ENCODE data around the gene GRM8.

The GRM8 gene

GRCh38 chr7:126805351-126805750, 447.4 kb downstream of the GRM8 start:
- TF ChIP-seq, protein P1, sequence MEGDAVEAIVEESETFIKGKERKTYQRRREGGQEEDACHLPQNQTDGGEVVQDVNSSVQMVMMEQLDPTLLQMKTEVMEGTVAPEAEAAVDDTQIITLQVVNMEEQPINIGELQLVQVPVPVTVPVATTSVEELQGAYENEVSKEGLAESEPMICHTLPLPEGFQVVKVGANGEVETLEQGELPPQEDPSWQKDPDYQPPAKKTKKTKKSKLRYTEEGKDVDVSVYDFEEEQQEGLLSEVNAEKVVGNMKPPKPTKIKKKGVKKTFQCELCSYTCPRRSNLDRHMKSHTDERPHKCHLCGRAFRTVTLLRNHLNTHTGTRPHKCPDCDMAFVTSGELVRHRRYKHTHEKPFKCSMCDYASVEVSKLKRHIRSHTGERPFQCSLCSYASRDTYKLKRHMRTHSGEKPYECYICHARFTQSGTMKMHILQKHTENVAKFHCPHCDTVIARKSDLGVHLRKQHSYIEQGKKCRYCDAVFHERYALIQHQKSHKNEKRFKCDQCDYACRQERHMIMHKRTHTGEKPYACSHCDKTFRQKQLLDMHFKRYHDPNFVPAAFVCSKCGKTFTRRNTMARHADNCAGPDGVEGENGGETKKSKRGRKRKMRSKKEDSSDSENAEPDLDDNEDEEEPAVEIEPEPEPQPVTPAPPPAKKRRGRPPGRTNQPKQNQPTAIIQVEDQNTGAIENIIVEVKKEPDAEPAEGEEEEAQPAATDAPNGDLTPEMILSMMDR (IDR thresholded peaks at IDR 0.05; ENCODE audit: insufficient read depth, low read depth, low read length, missing control alignments) = no peak
- DNase-seq (ENCODE audit: low read depth) = no peak
- H3K4me3 ChIP-seq (ENCODE audit: low read depth, low read length) = no peak overlapping the region

GRCh38 chr7:126804604-126805003, 448.1 kb downstream of the GRM8 start:
- no peak for DNase-seq (ENCODE audit: low read depth)
- no peak overlapping the region for H3K4me3 ChIP-seq (ENCODE audit: low read depth, low read length)
- TF ChIP-seq, protein P1 (IDR thresholded peaks at IDR 0.05; ENCODE audit: insufficient read depth, low read depth, low read length, missing control alignments) = no peak

GRCh38 chr7:126803990-126804389, 448.8 kb downstream of the GRM8 start:
- TF ChIP-seq, protein P1 (IDR thresholded peaks at IDR 0.05; ENCODE audit: insufficient read depth, low read depth, low read length, missing control alignments) = no peak
- no peak for DNase-seq (ENCODE audit: low read depth)
- no peak overlapping the region for H3K4me3 ChIP-seq (ENCODE audit: low read depth, low read length)

DNA sequence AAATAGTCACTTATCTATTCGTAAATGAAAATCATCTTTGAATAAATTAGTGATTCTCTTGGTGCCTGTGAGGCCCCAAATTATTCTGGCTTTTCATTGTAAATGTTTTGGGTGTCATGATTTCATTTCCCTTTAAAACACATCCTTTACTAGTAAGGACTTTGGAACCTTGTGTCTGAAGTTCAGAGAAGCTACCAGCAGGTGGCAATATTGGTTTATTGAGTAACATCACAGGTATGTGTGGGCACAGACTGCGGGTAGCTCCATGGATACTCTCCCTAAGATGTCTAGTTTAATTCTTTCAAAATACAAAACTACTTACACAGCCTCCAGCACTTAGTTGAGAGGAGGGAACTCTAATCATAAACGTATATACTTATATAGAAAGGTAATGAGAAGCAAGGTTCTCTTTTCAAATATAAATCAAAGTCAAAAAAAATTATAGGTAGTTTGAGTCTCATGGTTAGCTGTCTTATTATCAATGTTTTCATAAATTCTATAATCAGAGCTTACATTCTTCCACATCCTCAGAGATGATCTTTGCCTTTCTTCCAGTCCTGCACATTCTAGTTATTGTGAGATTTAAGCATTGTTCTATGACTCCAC, 449.6 kb downstream of the GRM8 start:
- TF ChIP-seq, protein P1 (IDR thresholded peaks at IDR 0.05; ENCODE audit: insufficient read depth, low read depth, low read length, missing control alignments) = peak; percentile 65
- H3K4me3 ChIP-seq (ENCODE audit: low read depth, low read length) = no peak overlapping the region
- DNase-seq (ENCODE audit: low read depth) = peak; percentile 78

DNA sequence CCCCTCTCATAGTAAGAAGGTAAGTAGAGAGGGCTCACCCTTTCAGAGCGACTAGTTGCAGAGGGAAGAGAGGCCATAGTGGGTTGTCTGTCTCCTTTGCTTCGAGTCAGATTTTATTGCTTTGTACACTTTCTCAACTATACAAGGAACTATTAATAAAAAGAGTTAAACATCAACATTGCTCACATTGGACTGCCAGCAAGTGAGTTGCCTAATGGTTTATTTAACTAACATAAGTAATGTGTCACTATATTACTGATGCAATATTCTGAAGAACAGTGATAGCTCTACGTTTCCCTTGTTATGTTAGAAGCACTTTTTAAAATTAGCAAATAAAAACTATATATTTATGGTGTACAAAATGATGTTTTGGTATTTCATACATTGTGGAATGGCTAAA, 451.0 kb downstream of the GRM8 start:
- no peak for DNase-seq (ENCODE audit: low read depth)
- TF ChIP-seq, protein P1 (IDR thresholded peaks at IDR 0.05; ENCODE audit: insufficient read depth, low read depth, low read length, missing control alignments) = no peak

DNA sequence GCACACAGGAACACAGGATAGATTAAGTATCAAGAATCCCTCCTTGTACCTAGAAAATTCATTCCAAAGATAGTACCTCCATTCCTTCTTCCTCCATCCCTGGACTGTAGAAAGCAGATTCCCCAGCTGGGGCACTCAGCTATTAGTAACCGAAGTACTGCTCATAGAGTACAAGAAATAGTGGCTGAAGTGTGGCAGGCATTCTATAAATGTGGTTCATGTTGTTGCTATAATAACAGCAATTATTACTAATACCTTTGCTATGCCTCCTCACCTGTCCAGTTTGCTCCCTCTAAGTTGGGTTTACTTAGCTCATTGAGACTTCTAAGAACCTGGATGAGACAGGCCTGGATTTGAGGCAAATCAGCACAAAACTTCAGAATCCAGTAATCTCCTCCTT, 453.2 kb downstream of the GRM8 start:
- no peak overlapping the region for H3K4me3 ChIP-seq (ENCODE audit: low read depth, low read length)
- DNase-seq (ENCODE audit: low read depth) = no peak
- TF ChIP-seq, protein P1 (IDR thresholded peaks at IDR 0.05; ENCODE audit: insufficient read depth, low read depth, low read length, missing control alignments) = no peak

More for the DNA sequence above, 451.0 kb downstream of the GRM8 start:
- H3K4me3 ChIP-seq (ENCODE audit: low read depth, low read length) = no peak overlapping the region

DNA sequence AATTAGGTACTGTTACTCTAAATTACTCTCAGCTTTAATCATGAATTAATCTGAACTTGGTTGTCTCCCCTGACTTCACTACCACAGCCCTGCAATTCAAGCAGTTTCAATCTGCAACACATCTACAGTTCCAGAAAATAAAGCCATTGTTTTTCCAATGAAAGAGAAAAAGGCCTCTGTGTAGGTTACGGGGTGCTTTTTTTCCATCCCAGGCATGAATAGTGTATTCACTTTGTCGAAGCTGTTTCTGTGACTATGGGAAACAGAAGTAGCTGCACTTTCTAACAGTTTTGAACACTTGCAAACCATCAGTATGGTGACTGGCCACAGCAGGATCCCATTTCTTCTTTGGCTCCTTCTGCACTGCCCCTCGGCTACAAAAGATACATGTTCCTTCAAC, 460.2 kb downstream of the GRM8 start:
- no peak for DNase-seq (ENCODE audit: low read depth)
- TF ChIP-seq, protein P1 (IDR thresholded peaks at IDR 0.05; ENCODE audit: insufficient read depth, low read depth, low read length, missing control alignments) = no peak
- no peak overlapping the region for H3K4me3 ChIP-seq (ENCODE audit: low read depth, low read length)
